ENCODE results near the gene CPN2.

- no peak for TF ChIP-seq CTCF (IDR thresholded peaks at IDR 0.05)
- TF ChIP-seq POLR2A (IDR thresholded peaks at IDR 0.05), result no peak
Measured at GRCh38 chr3:194330579-194330978, 20.5 kb downstream of the CPN2 start.

Data from testis (tissue), 2 donors.